ENCODE results near the gene CALY.

- TF ChIP-seq CTCF (IDR thresholded peaks at IDR 0.05): no peak
- no peak for TF ChIP-seq EP300 (IDR thresholded peaks at IDR 0.05)
- TF ChIP-seq JUN (IDR thresholded peaks at IDR 0.05): no peak
- no peak for TF ChIP-seq CHD4 (IDR thresholded peaks at IDR 0.05; ENCODE audit: borderline replicate concordance)
- no peak for TF ChIP-seq USF2 (IDR thresholded peaks at IDR 0.05)
- TF ChIP-seq POLR2A (IDR thresholded peaks at IDR 0.05; ENCODE audit: low read length): no peak
- no peak for TF ChIP-seq BHLHE40 (IDR thresholded peaks at IDR 0.05; ENCODE audit: low read depth, low read length)
- TF ChIP-seq PBX3 (IDR thresholded peaks at IDR 0.05): no peak
- no peak for TF ChIP-seq HOXB5 (CRISPR knock-in tag; IDR thresholded peaks at IDR 0.05)
- TF ChIP-seq MAZ (IDR thresholded peaks at IDR 0.05; ENCODE audit: borderline replicate concordance, low read depth, low read length): no peak
- TF ChIP-seq MYC (IDR thresholded peaks at IDR 0.05; ENCODE audit: borderline replicate concordance, low read length): no peak
- TF ChIP-seq RAD21 (conservative IDR thresholded peaks at IDR 0.05 in 1 of 2, IDR thresholded peaks at IDR 0.05 in 1 of 2): no peak
These were observed 18.1 kb upstream of the CALY start for GRCh38 chr10:133354672-133355240.
